PC-3 (cell line): ENCODE data around the gene DLL4. TPM values are rescaled to one million over a fixed set of nuclear protein-coding genes. Genes with fewer than 3 reads are reported as not detected.

Experiments
- ATAC-seq: fragments of 200-7000 bp; cut with Tn5 transposase; 2 replicates; pipeline ENCODE4 v1.9.1; 2020; ENCODE audit warnings: mild to moderate bottlenecking, moderate library complexity
- BruUV-seq: library from RNA; stranded (reverse); fragments of 400-500 nt; replicated peaks from 2 replicates; lab custom pipeline; 2021; lab: Mats Ljungman, UMichigan
- CTCF ChIA-PET: fragments of 300-600 bp; sonication (Branson Sonifier 250); formaldehyde crosslinking; loops from one replicate; lab custom pipeline; 2022; ENCODE audit warnings: antibody characterized with exemption; lab: Charles Lee
- POLR2A ChIA-PET: fragments of 300-600 bp; sonication (Branson Sonifier 250); formaldehyde crosslinking; loops from one replicate; lab custom pipeline; 2022; ENCODE audit warnings: antibody characterized with exemption; ENCODE audit not compliant: unreplicated experiment; lab: Charles Lee
- DNase-seq: peaks from one replicate; pipeline ENCODE4 v3.0.0-alpha.2; 2015
- H2AFZ ChIP-seq: fragments of 300-600 bp; sonication (generic); 2 replicates; pipeline ENCODE4 v1.6.0; 2016; ENCODE audit warnings: antibody characterized with exemption, low read length
- H3F3A ChIP-seq: fragments of 300-600 bp; sonication (generic); one replicate; pipeline ENCODE4 v1.6.0; 2017; ENCODE audit warnings: antibody characterized with exemption, low read length, control low read depth, mild to moderate bottlenecking; ENCODE audit not compliant: unreplicated experiment
- H3K27ac ChIP-seq: fragments of 300-600 bp; sonication (generic); 2 replicates; pipeline ENCODE4 v1.5.1; 2016; ENCODE audit warnings: mild to moderate bottlenecking, low read length
- H3K27me3 ChIP-seq: fragments of 300-600 bp; sonication (generic); 2 replicates; pipeline ENCODE4 v1.6.1; 2016; ENCODE audit warnings: low read length, mixed read lengths
- H3K36me3 ChIP-seq: fragments of 300-600 bp; sonication (generic); 2 replicates; pipeline ENCODE4 v1.6.1; 2016; ENCODE audit warnings: low read depth, mixed run types, low read length, mixed read lengths
- H3K4me1 ChIP-seq: fragments of 300-600 bp; sonication (generic); 2 replicates; pipeline ENCODE4 v1.5.1; 2016; ENCODE audit warnings: low read length; ENCODE audit not compliant: insufficient read depth
- H3K4me2 ChIP-seq: fragments of 300-600 bp; sonication (generic); 2 replicates; pipeline ENCODE4 v1.6.0; 2016; ENCODE audit warnings: low read length
- H3K4me3 ChIP-seq: fragments of 300-600 bp; sonication (generic); 2 replicates; pipeline ENCODE4 v1.5.1; 2016; ENCODE audit warnings: mild to moderate bottlenecking, low read length, mixed read lengths
- H3K79me2 ChIP-seq: fragments of 300-600 bp; sonication (generic); 2 replicates; pipeline ENCODE4 v1.6.1; 2017; ENCODE audit warnings: low read length, mixed read lengths
- H3K9ac ChIP-seq: fragments of 300-600 bp; sonication (generic); 2 replicates; pipeline ENCODE4 v1.6.0; 2016; ENCODE audit warnings: mild to moderate bottlenecking, low read length
- H3K9me2 ChIP-seq: fragments of 300-600 bp; sonication (generic); replicated peaks from 2 replicates; pipeline ENCODE4 v1.6.1; 2016; ENCODE audit warnings: mixed run types, low read length, mixed read lengths
- H3K9me3 ChIP-seq: fragments of 300-600 bp; sonication (generic); 2 replicates; pipeline ENCODE4 v1.6.1; 2016; ENCODE audit warnings: low read length, mixed read lengths
- H4K20me1 ChIP-seq: fragments of 300-600 bp; sonication (generic); 2 replicates; pipeline ENCODE4 v1.6.1; 2016; ENCODE audit warnings: low read length, mixed read lengths
- EZH2 ChIP-seq: fragments of 300-600 bp; sonication (generic); IDR thresholded peaks from one replicate; pipeline ENCODE4 v1.6.1; 2017; ENCODE audit warnings: antibody characterized with exemption, mild to moderate bottlenecking, low read length; ENCODE audit not compliant: unreplicated experiment
- EZH2phosphoT487 ChIP-seq: fragments of 300-600 bp; sonication (generic); IDR thresholded peaks from 2 replicates; pipeline ENCODE4 v1.6.1; 2018; ENCODE audit warnings: mild to moderate bottlenecking, antibody characterized with exemption, low read length, borderline replicate concordance
- intact Hi-C: fragments of 100-400 bp; cut with micrococcal nuclease; formaldehyde crosslinking; loops from 2 replicates; pipeline ENCODE4 v1.9.0; 2023
- total RNA-seq: library from RNA; depleted of rRNA; stranded (reverse); fragments of >200 nt; gene quantifications from 2 replicates; pipeline ENCODE4 v1.2.3, GENCODE V29; 2014
- TF ChIP-seq, protein P1 (sequence below): fragments of 300-600 bp; sonication (generic); conservative IDR thresholded peaks from 2 replicates; pipeline ENCODE4 v1.5.1; 2017; ENCODE audit warnings: antibody characterized with exemption, low read depth, mild to moderate bottlenecking, low read length

DLL4 gene
- total RNA-seq, 1 experiment from 2014 or later: 2.2 TPM

DNA sequence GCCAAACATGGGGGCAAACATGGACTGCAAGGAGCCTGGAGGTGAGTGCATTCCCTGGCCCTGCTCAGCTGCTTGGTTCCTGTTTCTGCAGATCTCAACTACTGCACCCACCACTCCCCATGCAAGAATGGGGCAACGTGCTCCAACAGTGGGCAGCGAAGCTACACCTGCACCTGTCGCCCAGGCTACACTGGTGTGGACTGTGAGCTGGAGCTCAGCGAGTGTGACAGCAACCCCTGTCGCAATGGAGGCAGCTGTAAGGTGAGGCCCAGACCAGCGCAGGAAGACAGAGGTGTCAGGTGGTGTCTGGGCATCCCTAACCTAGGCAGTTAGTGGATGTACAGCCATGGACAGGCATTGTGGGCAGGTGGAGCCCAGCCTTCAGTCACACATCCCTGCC is 5.3 kb downstream of the DLL4 start:
- H3K9me3 ChIP-seq: no peaks in the 10 kb centered on the region
- DNase-seq: no peak
- no peak overlapping the region for H3K9ac ChIP-seq
- no peak overlapping the region for H3K27ac ChIP-seq
- intact Hi-C loops: loop anchor here (10.0 kb wide), 1 partner anchor 250 kb away; no protein-coding TSS in a partner anchor
- no peaks in the 10 kb centered on the region for H4K20me1 ChIP-seq
- H3K36me3 ChIP-seq: no peaks in the 10 kb centered on the region
- no peak overlapping the region for H3K4me2 ChIP-seq
- H3K79me2 ChIP-seq: no peaks in the 10 kb centered on the region
- CTCF ChIA-PET: interaction anchor here (0.7 kb wide), 1 partner anchor 29 kb away, joined by 16 read pairs; no protein-coding TSS in a partner anchor
- no peaks in the 10 kb centered on the region for H3F3A ChIP-seq
- peaks cover 5% of the 10 kb centered on the region; the same call in 1 of the 2 replicates for H3K27me3 ChIP-seq
- no peaks in the 10 kb centered on the region for H3K9me2 ChIP-seq
- BruUV-seq: no TSS peak
- H3K4me3 ChIP-seq: no peak overlapping the region
- POLR2A ChIA-PET: no interaction called here
- H2AFZ ChIP-seq: no peak overlapping the region
- ATAC-seq: no peak
- TF ChIP-seq EZH2phosphoT487: no peak
- TF ChIP-seq, protein P1, sequence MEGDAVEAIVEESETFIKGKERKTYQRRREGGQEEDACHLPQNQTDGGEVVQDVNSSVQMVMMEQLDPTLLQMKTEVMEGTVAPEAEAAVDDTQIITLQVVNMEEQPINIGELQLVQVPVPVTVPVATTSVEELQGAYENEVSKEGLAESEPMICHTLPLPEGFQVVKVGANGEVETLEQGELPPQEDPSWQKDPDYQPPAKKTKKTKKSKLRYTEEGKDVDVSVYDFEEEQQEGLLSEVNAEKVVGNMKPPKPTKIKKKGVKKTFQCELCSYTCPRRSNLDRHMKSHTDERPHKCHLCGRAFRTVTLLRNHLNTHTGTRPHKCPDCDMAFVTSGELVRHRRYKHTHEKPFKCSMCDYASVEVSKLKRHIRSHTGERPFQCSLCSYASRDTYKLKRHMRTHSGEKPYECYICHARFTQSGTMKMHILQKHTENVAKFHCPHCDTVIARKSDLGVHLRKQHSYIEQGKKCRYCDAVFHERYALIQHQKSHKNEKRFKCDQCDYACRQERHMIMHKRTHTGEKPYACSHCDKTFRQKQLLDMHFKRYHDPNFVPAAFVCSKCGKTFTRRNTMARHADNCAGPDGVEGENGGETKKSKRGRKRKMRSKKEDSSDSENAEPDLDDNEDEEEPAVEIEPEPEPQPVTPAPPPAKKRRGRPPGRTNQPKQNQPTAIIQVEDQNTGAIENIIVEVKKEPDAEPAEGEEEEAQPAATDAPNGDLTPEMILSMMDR: no peak
- TF ChIP-seq EZH2: no peak
- peaks cover 47% of the 10 kb centered on the region for H3K4me1 ChIP-seq

DNA sequence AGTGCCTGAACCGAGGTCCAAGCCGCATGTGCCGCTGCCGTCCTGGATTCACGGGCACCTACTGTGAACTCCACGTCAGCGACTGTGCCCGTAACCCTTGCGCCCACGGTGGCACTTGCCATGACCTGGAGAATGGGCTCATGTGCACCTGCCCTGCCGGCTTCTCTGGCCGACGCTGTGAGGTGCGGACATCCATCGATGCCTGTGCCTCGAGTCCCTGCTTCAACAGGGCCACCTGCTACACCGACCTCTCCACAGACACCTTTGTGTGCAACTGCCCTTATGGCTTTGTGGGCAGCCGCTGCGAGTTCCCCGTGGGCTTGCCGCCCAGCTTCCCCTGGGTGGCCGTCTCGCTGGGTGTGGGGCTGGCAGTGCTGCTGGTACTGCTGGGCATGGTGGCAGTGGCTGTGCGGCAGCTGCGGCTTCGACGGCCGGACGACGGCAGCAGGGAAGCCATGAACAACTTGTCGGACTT is 7.1 kb downstream of the DLL4 start:
- TF ChIP-seq, protein P1: no peak
- TF ChIP-seq EZH2 (no peak), EZH2phosphoT487 (no peak)
- ChIA-PET CTCF (no interaction called here), POLR2A (interaction anchor here (0.5 kb wide), 1 partner anchor 42 kb away, joined by 4 read pairs; the partner anchor contains the start of gene VPS18)
- no peaks in the 10 kb centered on the region for H4K20me1 ChIP-seq
- no peaks in the 10 kb centered on the region for H3K9me2 ChIP-seq
- H3K79me2 ChIP-seq: no peaks in the 10 kb centered on the region
- H2AFZ ChIP-seq: no peak overlapping the region
- no peaks in the 10 kb centered on the region for H3K36me3 ChIP-seq
- H3F3A ChIP-seq: no peaks in the 10 kb centered on the region
- DNase-seq: no peak
- intact Hi-C loops: loop anchor here (10.0 kb wide), 1 partner anchor 249 kb away; no protein-coding TSS in a partner anchor
- no peaks in the 10 kb centered on the region for H3K9me3 ChIP-seq
- no peaks in the 10 kb centered on the region for H3K27me3 ChIP-seq
- no peak overlapping the region for H3K9ac ChIP-seq
- BruUV-seq: no TSS peak
- H3K4me1 ChIP-seq: peaks cover 36% of the 10 kb centered on the region
- H3K4me2 ChIP-seq: no peak overlapping the region
- ATAC-seq: no peak
- H3K27ac ChIP-seq: no peak overlapping the region
- no peak overlapping the region for H3K4me3 ChIP-seq
